ENCODE results near the gene NPRL2. TPM values are rescaled to one million over a fixed set of nuclear protein-coding genes. Genes with fewer than 3 reads are reported as not detected.

The NPRL2 gene
- total RNA-seq, 1 experiment from 2014 or later = 35.4 TPM

GRCh38 chr3:50336452-50337174, 14.0 kb downstream of the NPRL2 start:
- DNase-seq (ENCODE audit: low read depth, low spot score) (no peak), ATAC-seq (peak; percentile 39)
- CTCF ChIA-PET = interaction anchor here (0.9 to 2.6 kb wide), 13 partner anchors 9 to 275 kb away, joined by 3 to 24 read pairs (median 7); partner anchors contain the start of genes CISH, CYB561D2, GNAI2 and NPRL2
- peak overlapping the region; percentile 98 for H3K9ac ChIP-seq (ENCODE audit: low read length)
- H2AFZ ChIP-seq (ENCODE audit: low read depth, low read length, poor library complexity, severe bottlenecking) = no peak overlapping the region
- H3K4me3 ChIP-seq (replicated peaks in 1 of 2; ENCODE audit: low read depth in 1 of 2, low read length in 2 of 2) = peak overlapping the region; percentile 72 to 89
- no peak for TF ChIP-seq EZH2 (IDR thresholded peaks at IDR 0.05)
- no peak for TF ChIP-seq ZNF274 (IDR thresholded peaks at IDR 0.05; ENCODE audit: low read depth, low read length)
- TF ChIP-seq YY1 (IDR thresholded peaks at IDR 0.05; ENCODE audit: extremely low read depth, insufficient replicate concordance, low read depth, low read length) = no peak
- no peak for TF ChIP-seq POLR2A (IDR thresholded peaks at IDR 0.05; ENCODE audit: borderline replicate concordance, extremely low read depth, insufficient read depth, insufficient read length)
- H3K27me3 ChIP-seq (ENCODE audit: insufficient read depth, low read length) = no peaks in the 10 kb centered on the region
- BruUV-seq (replicated peaks) = TSS peak; percentile 64
- RAD21 ChIA-PET (ENCODE audit: low non-redundant PET in 1 of 2, low total read pairs in 2 of 2, uncharacterized antibody in 2 of 2, unreplicated experiment in 2 of 2) = interaction anchor here (0.9 to 1.6 kb wide), 4 partner anchors 8 to 277 kb away, joined by 3 to 5 read pairs (median 4); partner anchors contain the start of genes HYAL3 (in 1 of the 2), NAA80 (in 1 of the 2) and TUSC2 (in 1 of the 2)
- no peaks in the 10 kb centered on the region for H3K9me3 ChIP-seq (ENCODE audit: control insufficient read depth in 1 of 2, insufficient read depth in 1 of 2, low read depth in 1 of 2, low read length in 2 of 2)
- no peaks in the 10 kb centered on the region for H3K9me2 ChIP-seq (ENCODE audit: insufficient read depth)
- H3K4me1 ChIP-seq (ENCODE audit: control insufficient read depth in 1 of 2, insufficient read depth in 2 of 2, low read length in 2 of 2) = peaks cover 29 to 65% of the 10 kb centered on the region in 2 experiments
- peaks cover 77% of the 10 kb centered on the region for H3K79me2 ChIP-seq (ENCODE audit: insufficient read depth, low read length)
- peaks cover 6 to 22% of the 10 kb centered on the region in 2 experiments; a peak in 3 of 4 replicates for H3K36me3 ChIP-seq (ENCODE audit: control insufficient read depth in 1 of 2, insufficient read depth in 2 of 2, low read length in 2 of 2)
- peak overlapping the region; percentile 82 for H3K27ac ChIP-seq (ENCODE audit: low read depth, low read length)
- POLR2A ChIA-PET = interaction anchor here (0.6 to 3.1 kb wide), 13 partner anchors 9 to 275 kb away, joined by 3 to 25 read pairs (median 4); partner anchors contain the start of genes CISH, CYB561D2, GNAI2 and HYAL2
- H4K20me1 ChIP-seq (ENCODE audit: insufficient read depth) = no peaks in the 10 kb centered on the region; the same call in 1 of the 2 replicates
- peak overlapping the region; percentile 95 for H3K4me2 ChIP-seq (ENCODE audit: low read length)
- intact Hi-C loops (cut with micrococcal nuclease) = no loop called here

- RAD21 ChIA-PET (ENCODE audit: low non-redundant PET in 1 of 2, low total read pairs in 2 of 2, uncharacterized antibody in 2 of 2, unreplicated experiment in 2 of 2) = no interaction called here
- intact Hi-C loops (cut with micrococcal nuclease) = no loop called here
- no peaks in the 10 kb centered on the region for H3K9me3 ChIP-seq (ENCODE audit: control insufficient read depth in 1 of 2, insufficient read depth in 1 of 2, low read depth in 1 of 2, low read length in 2 of 2)
- H3K27me3 ChIP-seq (ENCODE audit: insufficient read depth, low read length) = no peaks in the 10 kb centered on the region
- DNase-seq (ENCODE audit: low read depth, low spot score) (no peak), ATAC-seq (no peak)
- H3K4me1 ChIP-seq (ENCODE audit: control insufficient read depth in 1 of 2, insufficient read depth in 2 of 2, low read length in 2 of 2) = peaks cover 20 to 44% of the 10 kb centered on the region in 2 experiments
- peaks cover 27 to 41% of the 10 kb centered on the region in 2 experiments; a peak in 3 of 4 replicates for H3K36me3 ChIP-seq (ENCODE audit: control insufficient read depth in 1 of 2, insufficient read depth in 2 of 2, low read length in 2 of 2)
- no peaks in the 10 kb centered on the region for H3K9me2 ChIP-seq (ENCODE audit: insufficient read depth)
- H3K4me2 ChIP-seq (ENCODE audit: low read length) = no peak overlapping the region
- no peak overlapping the region for H2AFZ ChIP-seq (ENCODE audit: low read depth, low read length, poor library complexity, severe bottlenecking)
- CTCF ChIA-PET = no interaction called here
- BruUV-seq (replicated peaks) = no TSS peak
- H3K4me3 ChIP-seq (replicated peaks in 1 of 2; ENCODE audit: low read depth in 1 of 2, low read length in 2 of 2) = no peak overlapping the region
- peaks cover 79% of the 10 kb centered on the region for H3K79me2 ChIP-seq (ENCODE audit: insufficient read depth, low read length)
- POLR2A ChIA-PET = no interaction called here
- H4K20me1 ChIP-seq (ENCODE audit: insufficient read depth) = no peaks in the 10 kb centered on the region; the same call in 1 of the 2 replicates
- TF ChIP-seq SRF (IDR thresholded peaks at IDR 0.05; ENCODE audit: low read depth) (no peak), ZNF274 (IDR thresholded peaks at IDR 0.05; ENCODE audit: low read depth, low read length) (no peak), ZBTB33 (IDR thresholded peaks at IDR 0.05; ENCODE audit: extremely low read depth, insufficient replicate concordance, low read length) (no peak)
- H3K9ac ChIP-seq (ENCODE audit: low read length) = no peak overlapping the region
- H3K27ac ChIP-seq (ENCODE audit: low read depth, low read length) = 0 out of 2 replicates have a peak overlapping the region, but pooled peaks have one; percentile 10
Measured at GRCh38 chr3:50334339-50335075, 16.1 kb downstream of the NPRL2 start.
